Stimulated activated CD8-positive, alpha-beta memory T cell treated with anti-CD3 and anti-CD28 coated beads, Interleukin-15, amount 100 ng/mL, for 4 hours (primary cell): ENCODE results near the gene PRKCE.
"Not testable (repeated sequence)": the region's sequence is repeated elsewhere in the genome, so short reads cannot be mapped to it uniquely, and the experiment has no call there.

ENCODE experiments used
- DNase-seq, 2 donors: peaks; one replicate each; pipeline ENCODE4 v3.0.0-alpha.2; 2020; ENCODE audit warnings: low read depth in 2 of 2

The PRKCE gene

GRCh38 chr2:45699032-45699658, 47.7 kb downstream of the PRKCE start:
- DNase-seq, result peak in 1 of 2 donors; percentile 1

DNA sequence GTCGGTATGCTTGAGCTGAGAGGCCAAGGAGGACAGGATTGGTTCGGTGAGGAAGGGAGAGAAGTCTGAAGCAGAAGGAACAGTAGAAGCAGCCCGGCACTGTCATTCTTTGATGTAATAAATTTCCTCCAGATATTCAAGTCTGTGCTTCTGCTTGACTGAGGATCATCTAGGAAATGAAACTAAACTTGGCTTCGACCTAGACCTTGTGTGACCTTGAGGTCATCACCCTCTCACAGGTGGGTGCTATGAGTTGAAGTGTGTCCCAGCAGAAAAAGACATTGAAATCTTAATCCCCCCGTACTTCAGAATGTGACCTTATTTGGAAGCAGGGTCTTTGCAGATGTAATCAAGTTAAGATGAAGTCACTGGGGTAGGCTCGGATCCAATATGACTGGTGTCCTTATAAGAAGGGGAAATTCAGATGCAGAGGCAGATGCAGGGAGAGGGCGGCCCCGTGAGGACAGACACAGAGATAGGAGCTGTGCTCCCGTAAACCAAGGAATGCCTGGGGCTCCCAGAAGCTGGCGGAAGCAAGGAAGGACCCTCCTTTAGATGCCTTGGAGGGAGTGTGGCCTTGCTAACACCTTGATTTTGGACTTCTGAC, 49.0 kb downstream of the PRKCE start:
- no peak for DNase-seq

- DNase-seq, result no peak
Observed at GRCh38 chr2:45705233-45705632, 53.8 kb downstream of the PRKCE start.

DNA sequence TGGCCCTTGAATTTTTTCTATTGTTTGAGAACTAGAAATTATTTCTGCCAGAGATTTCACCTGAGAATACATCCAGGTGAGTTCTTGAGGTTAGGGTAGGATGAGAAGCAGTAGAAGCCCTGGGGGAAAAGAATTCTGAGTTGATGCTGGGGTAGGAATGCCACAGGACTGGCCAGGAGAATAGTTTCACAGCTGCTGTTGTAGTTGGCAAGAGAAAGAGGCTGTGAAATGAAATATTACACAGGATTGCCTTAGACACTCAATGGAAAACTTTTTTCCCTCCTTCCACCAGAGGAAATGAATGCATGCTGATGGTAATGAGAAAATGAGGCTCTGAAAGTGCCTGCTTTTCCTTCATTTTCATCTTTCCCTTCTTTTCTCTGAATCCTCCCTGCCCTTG, 54.6 kb downstream of the PRKCE start:
- no peak for DNase-seq

- no peak for DNase-seq
Observed at GRCh38 chr2:45707006-45707405, 55.5 kb downstream of the PRKCE start.

- no peak for DNase-seq
Observed at GRCh38 chr2:45707661-45708060, 56.2 kb downstream of the PRKCE start.

DNA sequence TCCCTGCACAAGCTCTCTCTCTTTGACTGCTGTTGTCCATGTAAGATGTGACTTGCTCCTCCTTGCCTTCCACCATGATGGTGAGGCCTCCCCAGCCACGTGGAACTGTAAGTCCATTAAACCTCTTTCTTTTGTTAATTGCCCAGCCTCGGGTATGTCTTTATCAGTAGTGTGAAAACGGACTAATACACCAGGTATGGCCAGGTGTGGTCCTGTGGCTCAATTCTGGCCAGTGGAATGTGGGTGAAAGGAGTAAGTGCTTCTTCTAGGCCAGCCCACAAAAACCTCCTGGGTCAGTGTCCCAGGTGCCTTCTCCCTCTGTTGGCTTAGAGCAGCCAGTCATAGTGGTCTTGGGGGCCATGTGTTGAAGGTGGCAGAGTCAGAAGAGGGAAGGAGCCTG, 57.0 kb downstream of the PRKCE start:
- no peak for DNase-seq

DNA sequence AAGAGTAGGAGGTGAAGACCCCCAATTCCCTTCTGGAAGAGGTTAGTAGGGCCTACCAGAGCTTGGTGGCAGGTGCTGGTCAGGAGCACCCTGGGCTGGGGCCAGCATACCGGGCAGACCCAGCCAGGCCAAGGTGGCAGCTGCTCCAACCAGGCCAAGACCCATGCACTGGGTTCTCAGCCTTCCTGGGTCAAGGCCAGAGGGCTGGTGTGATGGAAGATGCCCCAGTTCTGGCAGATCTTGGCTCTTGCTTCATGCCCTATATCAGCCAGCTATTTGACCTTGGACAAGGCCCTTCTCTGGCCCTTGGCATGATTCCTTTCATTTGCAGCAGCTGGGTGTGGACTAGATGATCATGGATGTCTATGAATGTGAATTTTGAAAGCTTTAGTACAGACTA, 57.7 kb downstream of the PRKCE start:
- no peak for DNase-seq

GRCh38 chr2:45710468-45710867, 59.0 kb downstream of the PRKCE start:
- no peak for DNase-seq

DNA sequence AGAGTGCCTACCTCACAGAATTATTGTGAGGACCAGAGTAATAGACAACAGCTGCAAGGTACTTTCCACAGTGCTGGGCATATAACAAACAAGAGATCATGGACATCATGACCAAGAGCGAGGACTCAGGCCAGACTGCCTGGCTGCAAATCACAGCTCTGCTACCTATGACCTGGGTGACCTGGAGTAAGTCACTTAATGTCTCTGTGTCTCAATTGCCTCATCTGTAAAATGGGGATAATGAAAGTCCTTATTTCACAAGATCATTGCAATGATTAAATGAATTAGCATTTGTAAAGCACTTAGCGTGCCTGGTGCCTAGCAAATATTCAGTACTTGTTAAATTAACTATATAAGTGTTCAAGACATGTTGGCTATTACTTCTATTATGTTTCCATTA, 59.7 kb downstream of the PRKCE start:
- DNase-seq, result no peak

DNA sequence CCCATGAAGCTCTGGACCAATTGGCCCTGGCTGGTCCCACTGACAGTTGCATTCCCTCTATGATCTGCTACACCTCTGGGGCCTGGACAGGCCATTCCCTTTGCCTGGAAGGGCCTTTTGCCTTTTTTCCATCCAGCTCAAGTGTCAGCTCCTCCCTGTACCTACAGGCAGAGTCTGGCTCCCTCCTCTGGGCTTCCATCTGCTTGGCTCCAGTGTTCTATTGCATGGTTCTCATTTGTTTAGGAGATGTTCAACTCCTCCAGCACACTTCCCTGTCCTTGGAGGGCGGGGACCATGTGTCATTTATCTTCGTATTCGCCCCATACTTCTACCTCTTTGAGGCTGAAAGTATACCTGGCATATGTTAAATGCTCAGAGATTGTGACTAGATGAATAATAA, 61.1 kb downstream of the PRKCE start:
- no peak for DNase-seq

DNA sequence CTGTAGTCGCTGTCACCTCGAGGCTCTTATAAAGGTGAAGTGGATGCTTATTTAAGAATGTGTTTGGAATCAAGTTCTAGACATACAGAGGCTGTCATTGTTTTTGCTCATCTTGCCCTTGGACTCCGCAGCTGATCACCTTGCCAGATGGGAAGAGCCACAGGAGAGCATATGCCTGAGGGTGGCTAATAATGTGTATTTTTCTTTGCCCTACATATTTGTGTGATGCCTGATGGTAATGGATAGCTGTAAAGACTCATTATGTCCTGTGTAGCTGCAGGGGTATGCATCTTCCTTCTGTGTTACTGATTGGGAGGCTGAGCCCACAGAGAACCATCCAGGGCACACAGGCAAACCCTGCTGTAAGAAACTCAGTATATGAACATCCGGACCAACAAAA, 61.7 kb downstream of the PRKCE start:
- DNase-seq, result no peak

DNA sequence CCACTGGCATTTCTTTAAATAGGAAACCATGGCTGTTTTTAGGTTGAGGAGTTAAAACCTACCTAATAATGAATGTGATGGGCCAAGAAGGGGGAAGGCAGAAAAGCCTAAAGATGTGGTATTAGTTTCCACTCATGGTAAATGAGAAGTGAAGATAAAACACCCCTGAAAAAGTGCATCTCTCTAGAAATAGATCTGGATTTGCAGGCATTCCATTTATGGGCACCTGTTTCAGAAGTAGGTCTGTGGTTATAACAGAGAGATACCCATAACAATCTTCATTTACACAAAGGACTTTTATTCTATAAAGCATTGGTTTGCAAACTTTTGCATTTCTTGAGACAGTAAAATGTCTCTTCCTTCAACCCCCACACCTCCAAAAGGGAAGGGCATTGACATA, 62.1 kb downstream of the PRKCE start:
- no peak for DNase-seq

DNA sequence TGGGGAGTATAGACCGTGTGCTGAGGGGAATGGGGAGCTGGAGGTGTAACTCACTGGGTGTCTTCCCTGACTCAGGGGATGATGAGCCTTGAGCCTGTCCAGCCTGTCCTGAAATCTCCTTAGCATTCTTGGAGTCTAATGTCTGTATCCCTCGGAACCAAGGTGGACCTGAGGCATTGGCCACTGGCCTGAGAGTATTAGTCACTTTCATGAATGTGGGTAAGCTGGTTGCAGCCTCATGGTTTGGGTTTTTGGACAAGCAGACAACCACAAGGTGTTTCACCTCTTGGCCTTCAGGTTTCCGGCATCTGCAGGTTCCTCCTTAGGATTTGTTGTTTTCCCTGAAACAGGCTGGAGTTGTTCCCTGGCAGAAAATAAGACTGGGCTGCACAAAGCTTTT, 63.2 kb downstream of the PRKCE start:
- no peak for DNase-seq

GRCh38 chr2:45715601-45716379, 64.3 kb downstream of the PRKCE start:
- DNase-seq, result no peak

DNA sequence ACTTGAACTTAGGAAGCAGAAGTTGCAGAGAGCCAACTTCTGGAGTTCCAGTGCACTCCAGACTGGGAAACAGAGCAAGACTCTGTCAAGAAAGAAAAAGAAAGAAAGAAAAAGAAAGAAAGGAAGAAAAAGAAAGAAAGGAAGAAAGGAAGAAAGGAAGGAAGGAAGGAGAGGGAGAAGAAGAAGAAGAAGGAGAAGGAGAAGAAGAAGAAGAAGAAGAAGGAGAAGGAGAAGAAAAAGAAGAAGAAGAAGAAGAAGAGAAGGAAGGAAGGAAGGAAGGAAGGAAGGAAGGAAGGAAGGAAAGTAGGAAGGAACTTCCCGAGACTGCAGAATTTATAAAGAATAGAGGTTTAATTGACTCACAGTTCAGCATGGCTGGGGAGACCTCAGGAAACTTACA, 65.0 kb downstream of the PRKCE start:
- not testable (repeated sequence) for DNase-seq

- DNase-seq, result no peak
Observed at GRCh38 chr2:45716915-45717314, 65.4 kb downstream of the PRKCE start.

DNA sequence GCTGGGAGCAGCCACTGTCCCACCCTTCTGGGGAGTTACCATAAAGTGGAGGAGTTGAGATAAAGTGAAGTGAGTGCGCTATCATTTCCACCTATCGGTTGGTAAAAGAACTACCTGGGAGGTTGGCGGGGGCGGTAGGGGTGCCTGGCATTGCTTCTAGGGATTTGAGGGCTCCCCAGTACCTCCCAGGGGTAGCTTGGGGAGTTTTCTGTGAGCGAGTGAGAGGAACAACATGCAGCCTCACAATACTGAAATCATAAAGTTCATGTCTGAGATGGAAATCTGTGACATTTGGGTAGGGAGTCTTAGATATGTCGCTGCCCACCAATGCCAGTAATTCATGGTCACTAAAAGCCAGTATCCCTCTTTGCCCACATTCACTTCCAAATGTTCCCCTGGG, 68.7 kb downstream of the PRKCE start:
- no peak for DNase-seq

DNA sequence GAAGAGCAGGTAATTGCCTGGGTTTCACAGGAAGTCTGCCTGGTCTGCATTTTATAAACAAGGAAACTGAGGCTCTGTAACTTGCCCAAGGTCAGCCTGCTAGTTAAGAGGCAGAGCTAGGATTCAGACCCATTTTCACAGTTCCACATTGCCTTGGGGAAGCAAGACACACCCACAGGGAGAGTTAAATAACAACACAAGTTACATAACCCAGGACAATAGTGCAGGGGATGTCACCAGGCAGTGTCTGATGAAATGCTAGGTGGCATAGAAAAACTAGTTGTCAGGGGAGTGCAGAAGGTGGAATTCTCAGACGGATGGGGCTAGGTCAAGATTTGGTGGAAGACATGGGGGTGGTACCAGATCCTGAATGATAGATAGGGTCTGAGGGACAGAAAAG, 69.7 kb downstream of the PRKCE start:
- DNase-seq, result no peak

DNA sequence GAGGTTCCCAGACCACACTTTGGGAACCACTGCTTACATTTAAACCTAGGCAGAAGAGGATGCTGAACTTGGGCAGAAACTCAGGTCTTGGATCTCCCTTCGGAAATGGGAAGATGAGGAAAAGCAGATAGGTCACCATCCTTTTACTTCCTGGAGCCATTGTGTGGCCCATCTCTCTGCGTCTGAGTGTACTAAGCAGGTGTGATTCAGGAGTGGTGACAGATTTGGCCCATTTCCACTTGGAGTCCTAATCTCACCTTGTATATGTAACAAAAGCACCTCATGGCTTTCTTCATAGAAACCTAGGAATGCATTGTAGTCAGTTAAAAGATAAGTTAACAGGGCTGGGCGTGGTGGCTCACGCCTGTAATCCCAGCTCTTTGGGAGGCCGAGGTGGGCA, 71.0 kb downstream of the PRKCE start:
- no peak for DNase-seq

- no peak for DNase-seq
Observed at GRCh38 chr2:45723857-45724256, 72.4 kb downstream of the PRKCE start.

DNA sequence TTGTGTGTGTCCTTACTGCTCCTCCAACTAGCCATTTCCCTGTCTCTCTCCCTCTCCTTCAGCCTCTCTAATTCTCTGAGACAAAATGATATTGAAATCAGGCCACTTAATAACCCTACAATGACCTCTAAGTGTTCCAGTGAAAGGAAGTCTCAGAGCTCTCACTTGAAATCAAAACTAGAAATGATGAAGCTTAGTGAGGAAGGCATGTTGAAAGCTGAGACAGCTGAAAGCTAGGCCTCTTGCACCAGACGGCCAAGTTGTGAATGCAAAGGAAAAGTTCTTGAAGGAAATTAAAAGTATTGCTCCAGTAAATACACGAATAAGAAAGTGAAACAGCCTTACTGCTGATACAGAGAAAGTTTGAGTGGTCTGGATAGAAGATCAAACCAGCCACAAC, 72.9 kb downstream of the PRKCE start:
- DNase-seq, result no peak

DNA sequence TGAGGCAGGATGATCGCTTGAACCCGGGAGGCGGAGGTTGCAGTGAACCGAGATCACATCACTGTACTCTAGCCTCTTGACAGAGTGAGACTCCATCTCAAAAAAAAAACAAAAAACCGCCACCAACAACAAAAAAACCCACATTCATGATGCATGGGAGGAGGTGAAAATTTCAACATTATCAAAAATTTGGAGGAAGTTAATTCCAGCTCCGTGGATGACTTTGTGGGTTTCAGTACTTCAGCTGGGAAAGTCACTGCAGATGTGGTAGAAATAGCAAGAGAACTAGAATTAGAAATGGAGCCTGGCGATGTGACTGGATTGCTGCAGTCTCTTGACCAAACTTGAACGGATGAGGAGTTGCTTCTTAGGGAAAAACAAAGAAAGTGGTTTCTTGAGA, 74.3 kb downstream of the PRKCE start:
- no peak for DNase-seq
